HG03108 (cell line): ENCODE measurements around the gene CNNM4.

ENCODE experiments used
- ATAC-seq: cut with Tn5 transposase; IDR thresholded peaks from one replicate; pipeline ENCODE4 v1.9.1; 2021; ENCODE audit warnings: moderate library complexity; ENCODE audit not compliant: unreplicated experiment

CNNM4 gene

GRCh38 chr2:96857667-96858372, 97.1 kb downstream of the CNNM4 start, which contains the start of gene ANKRD39:
ANKRD39 (minus strand) TSS chr2:96858016; CDS start chr2:96857987, 29 bp downstream.
- ATAC-seq = peak; percentile 93

- no peak for ATAC-seq
Measured at GRCh38 chr2:96859099-96859649, 98.5 kb downstream of the CNNM4 start.

GRCh38 chr2:96859681-96860064, 99.0 kb downstream of the CNNM4 start:
- ATAC-seq = no peak

- ATAC-seq = no peak
Measured at GRCh38 chr2:96860065-96861029, 99.6 kb downstream of the CNNM4 start.

GRCh38 chr2:96861074-96861473, 100.4 kb downstream of the CNNM4 start:
- no peak for ATAC-seq
